HFF-Myc (cell line): ENCODE results near the gene EFNB2.

Experiments used
- DNase-seq: peaks from one replicate; pipeline ENCODE4 v3.0.0-alpha.2; 2011; ENCODE audit warnings: low read depth; ENCODE audit errors: extremely low read depth
- H3K4me3 ChIP-seq: replicated peaks from 2 replicates; pipeline ENCODE4 v1.5.1; 2011; ENCODE audit warnings: low read depth, mild to moderate bottlenecking, control low read depth, low read length
- CTCF ChIP-seq: IDR thresholded peaks from 2 replicates; pipeline ENCODE4 v1.5.1; 2012; ENCODE audit warnings: mild to moderate bottlenecking, low read depth, low read length, control low read depth; ENCODE audit errors: missing control alignments

EFNB2 gene

GRCh38 chr13:106562301-106562700 is 26.8 kb upstream of the EFNB2 start:
- H3K4me3 ChIP-seq = no peak overlapping the region
- no peak for TF ChIP-seq CTCF
- DNase-seq = no peak

GRCh38 chr13:106561551-106562170 is 26.2 kb upstream of the EFNB2 start:
- H3K4me3 ChIP-seq = no peak overlapping the region

GRCh38 chr13:106560821-106561220 is 25.4 kb upstream of the EFNB2 start:
- no peak overlapping the region for H3K4me3 ChIP-seq
- no peak for TF ChIP-seq CTCF
- no peak for DNase-seq

More at GRCh38 chr13:106561551-106562170, 26.2 kb upstream of the EFNB2 start:
- no peak for TF ChIP-seq CTCF
- DNase-seq = no peak

- no peak for DNase-seq
- H3K4me3 ChIP-seq = no peak overlapping the region
- TF ChIP-seq CTCF = no peak
These were observed 23.1 kb upstream of the EFNB2 start for GRCh38 chr13:106558527-106558926.

GRCh38 chr13:106555631-106556328 is 20.3 kb upstream of the EFNB2 start:
- no peak for TF ChIP-seq CTCF
- no peak overlapping the region for H3K4me3 ChIP-seq
- DNase-seq = no peak

- no peak for DNase-seq
- no peak for TF ChIP-seq CTCF
- no peak overlapping the region for H3K4me3 ChIP-seq
These were observed 16.3 kb upstream of the EFNB2 start for GRCh38 chr13:106551751-106552150.
